ENCODE results near the gene NDOR1. TPM values are rescaled to one million over a fixed set of nuclear protein-coding genes. Genes with fewer than 3 reads are reported as not detected.

Gene NDOR1
- total and polyA plus RNA-seq, 12 donors = 4.6 to 10.6 (median 5.6) TPM

DNA sequence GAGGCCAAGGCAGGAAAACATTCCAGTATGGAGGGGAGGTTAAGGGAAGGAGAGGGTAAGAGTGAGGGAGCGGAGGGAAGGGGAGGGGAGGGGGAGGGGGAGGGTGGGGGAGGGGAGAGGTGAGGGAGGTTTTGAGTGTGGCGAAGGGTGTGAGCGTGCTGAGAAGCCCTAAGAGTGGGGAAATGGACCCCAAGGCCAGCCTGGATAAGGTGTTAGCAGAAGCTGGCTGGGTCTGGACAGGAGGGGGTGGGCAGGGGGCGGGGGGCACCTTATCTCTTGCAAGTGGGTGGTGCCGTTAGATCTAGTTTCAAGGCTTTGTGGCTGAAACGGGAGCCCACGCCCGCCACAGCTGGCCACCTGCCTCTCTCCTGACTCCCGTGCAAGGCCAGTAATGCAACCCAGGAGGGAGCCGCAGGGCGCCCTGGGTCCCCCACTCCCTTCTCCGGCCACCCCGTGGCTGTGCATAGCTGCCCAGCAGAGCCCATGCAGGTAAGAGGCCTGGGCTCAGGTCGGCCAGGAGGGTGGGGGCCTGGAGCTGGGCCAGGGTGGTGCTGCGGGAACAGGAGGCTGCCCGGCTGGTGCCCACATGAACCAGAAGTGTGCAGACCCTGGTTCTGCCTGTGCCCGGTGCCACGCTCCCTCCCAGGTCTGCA, 22.5 kb downstream of the NDOR1 start:
- no peak overlapping the region for H3K27ac ChIP-seq
- ATAC-seq = no peak
- H3K9me3 ChIP-seq = no peaks in the 10 kb centered on the region
- intact Hi-C loops (cut with DNase I) = loop anchor here (1.0 to 5.0 kb wide), 8 partner anchors 36 to 111 kb away; partner anchors contain the start of genes ANAPC2 (in 1 of the 10) and SSNA1 (in 1 of the 10)
- H3K36me3 ChIP-seq = no peaks in the 10 kb centered on the region
- no peak for DNase-seq
- WGBS, 2 donors = 39 to 43% methylated on average over 18 of the region's 18 CpGs
- H3K27me3 ChIP-seq = peaks cover 16 to 51% (median 50%) of the 10 kb centered on the region in 7 donors
- H3K4me3 ChIP-seq = no peak overlapping the region
- peaks cover under 1 to 17% (median 11%) of the 10 kb centered on the region in 9 donors for H3K4me1 ChIP-seq
- TF ChIP-seq, protein P1, sequence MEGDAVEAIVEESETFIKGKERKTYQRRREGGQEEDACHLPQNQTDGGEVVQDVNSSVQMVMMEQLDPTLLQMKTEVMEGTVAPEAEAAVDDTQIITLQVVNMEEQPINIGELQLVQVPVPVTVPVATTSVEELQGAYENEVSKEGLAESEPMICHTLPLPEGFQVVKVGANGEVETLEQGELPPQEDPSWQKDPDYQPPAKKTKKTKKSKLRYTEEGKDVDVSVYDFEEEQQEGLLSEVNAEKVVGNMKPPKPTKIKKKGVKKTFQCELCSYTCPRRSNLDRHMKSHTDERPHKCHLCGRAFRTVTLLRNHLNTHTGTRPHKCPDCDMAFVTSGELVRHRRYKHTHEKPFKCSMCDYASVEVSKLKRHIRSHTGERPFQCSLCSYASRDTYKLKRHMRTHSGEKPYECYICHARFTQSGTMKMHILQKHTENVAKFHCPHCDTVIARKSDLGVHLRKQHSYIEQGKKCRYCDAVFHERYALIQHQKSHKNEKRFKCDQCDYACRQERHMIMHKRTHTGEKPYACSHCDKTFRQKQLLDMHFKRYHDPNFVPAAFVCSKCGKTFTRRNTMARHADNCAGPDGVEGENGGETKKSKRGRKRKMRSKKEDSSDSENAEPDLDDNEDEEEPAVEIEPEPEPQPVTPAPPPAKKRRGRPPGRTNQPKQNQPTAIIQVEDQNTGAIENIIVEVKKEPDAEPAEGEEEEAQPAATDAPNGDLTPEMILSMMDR (IDR thresholded peaks at IDR 0.05) = no peak

DNA sequence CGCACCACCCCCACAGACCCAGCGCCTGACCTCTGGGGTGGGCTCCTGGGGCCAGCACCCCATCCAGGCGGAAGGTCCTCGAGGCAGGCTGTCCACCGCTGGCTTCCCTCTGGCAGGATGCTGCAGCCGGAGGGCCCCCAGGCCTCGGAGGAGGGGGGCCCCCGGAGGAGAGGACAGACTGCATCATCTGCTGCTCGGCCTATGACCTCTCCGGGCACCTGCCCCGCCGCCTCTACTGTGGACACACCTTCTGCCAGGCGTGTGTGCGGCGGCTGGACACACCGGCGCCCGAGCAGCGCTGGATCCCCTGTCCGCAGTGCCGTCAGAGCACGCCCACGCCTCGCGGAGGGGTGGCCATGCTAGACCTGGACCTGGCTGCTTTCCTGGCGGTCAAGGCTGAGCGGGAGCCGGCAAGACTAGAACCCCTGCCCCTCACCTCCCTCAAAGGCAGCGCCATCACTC, 23.0 kb downstream of the NDOR1 start:
- intact Hi-C loops (cut with DNase I) = loop anchor here in 7 of 10 donors (2.0 to 5.0 kb wide), 6 partner anchors 36 to 111 kb away; partner anchors contain the start of genes ANAPC2 (in 1 of the 7) and SSNA1 (in 1 of the 7)
- Histone ChIP-seq H3K9me3 (no peaks in the 10 kb centered on the region), H3K36me3 (no peaks in the 10 kb centered on the region), H3K4me1 (peaks cover 0 to 15% (median 10%) of the 10 kb centered on the region in 9 donors), H3K4me3 (no peak overlapping the region), H3K27me3 (peaks cover 16 to 57% (median 56%) of the 10 kb centered on the region in 7 donors), H3K27ac (no peak overlapping the region)
- TF ChIP-seq, protein P1 (IDR thresholded peaks at IDR 0.05) = no peak
- 68% methylated on average over 29 of the region's 29 CpGs for WGBS, 2 donors
- DNase-seq (no peak), ATAC-seq (no peak)

DNA sequence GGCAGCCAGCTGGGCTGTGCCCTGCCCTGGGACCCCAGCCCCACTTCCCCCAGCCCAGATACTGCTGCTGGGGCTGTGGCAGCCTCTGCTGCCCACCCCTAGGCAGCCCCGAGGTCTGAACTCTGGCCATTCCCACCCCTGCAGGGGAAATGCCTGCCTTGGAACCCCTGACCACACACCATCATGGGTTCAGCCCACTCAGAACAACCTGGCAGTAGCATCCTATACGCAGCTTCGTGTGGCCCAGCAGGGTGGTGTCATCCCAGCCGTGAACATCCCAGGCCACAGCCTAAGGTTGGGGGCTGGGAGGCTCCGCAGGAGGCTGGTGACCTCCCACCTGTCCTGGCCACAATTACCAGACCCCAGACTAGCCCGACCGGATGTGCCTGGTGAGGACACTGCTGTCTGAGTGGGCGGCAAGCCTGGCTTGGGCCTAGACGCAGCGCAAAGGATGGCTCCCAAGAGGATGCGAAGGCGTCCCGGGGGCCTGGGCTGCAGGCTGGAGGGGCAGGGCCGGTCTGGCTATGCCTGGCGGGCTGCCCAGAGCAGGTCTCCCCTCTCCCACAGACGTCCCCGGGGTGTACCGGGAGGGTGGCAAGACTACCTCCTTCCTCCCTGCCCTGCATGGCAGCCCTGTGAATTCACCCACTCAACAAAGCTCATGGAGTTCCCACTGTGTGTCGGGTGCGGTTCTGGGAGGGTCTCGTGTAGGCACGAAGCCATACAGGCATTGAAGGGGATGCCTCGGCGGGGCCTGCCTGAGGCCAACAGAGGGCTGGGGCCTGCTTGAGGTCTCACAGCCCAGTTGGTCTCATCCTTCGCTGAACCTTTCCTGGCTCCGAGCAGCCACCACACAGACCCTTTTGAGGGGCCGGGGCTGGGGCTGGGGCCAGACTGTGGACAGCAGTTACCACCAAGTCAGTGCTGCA, 23.7 kb downstream of the NDOR1 start:
- TF ChIP-seq, protein P1 (IDR thresholded peaks at IDR 0.05) = no peak
- 62 to 66% methylated on average over 25 to 27 of the region's 27 CpGs for WGBS, 2 donors
- no peak for ATAC-seq
- no peaks in the 10 kb centered on the region for H3K9me3 ChIP-seq
- H3K27me3 ChIP-seq = peaks cover 16 to 60% (median 58%) of the 10 kb centered on the region in 7 donors
- no peaks in the 10 kb centered on the region for H3K36me3 ChIP-seq
- H3K4me1 ChIP-seq = peaks cover 0 to 9% (median 3%) of the 10 kb centered on the region in 9 donors
- intact Hi-C loops (cut with DNase I) = loop anchor here in 7 of 10 donors (2.0 to 5.0 kb wide), 6 partner anchors 37 to 112 kb away; partner anchors contain the start of genes ANAPC2 (in 1 of the 7) and SSNA1 (in 1 of the 7)
- DNase-seq = no peak
- H3K4me3 ChIP-seq = no peak overlapping the region
- no peak overlapping the region for H3K27ac ChIP-seq
